ENCODE measurements around the gene TUBB2B.

GRCh38 chr6:3231247-3232016 lies 4.0 kb upstream of the TUBB2B start:
- TF ChIP-seq CTCF (IDR thresholded peaks at IDR 0.05; ENCODE audit: low read depth, low read length): no peak
- TF ChIP-seq EZH2phosphoT487 (IDR thresholded peaks at IDR 0.05; ENCODE audit: low read depth): no peak
